GM12878 (cell line): ENCODE data around the gene PRCC. TPM values are rescaled to one million over a fixed set of nuclear protein-coding genes. Genes with fewer than 3 reads are reported as not detected.

Source experiments
- ATAC-seq: fragments of 200-7000 bp; cut with Tn5 transposase; 3 replicates; pipeline ENCODE4 v1.9.1; 2020; ENCODE audit warnings: mild to moderate bottlenecking, moderate library complexity
- BruUV-seq: library from RNA; stranded (reverse); fragments of 400-500 nt; replicated peaks from 2 replicates; lab custom pipeline; 2021; lab: Mats Ljungman, UMichigan
- CTCF ChIA-PET: fragments of 300-600 bp; sonication (Branson Sonifier 250); formaldehyde crosslinking; extraction: SDS; loops from one replicate; lab custom pipeline; 2021; ENCODE audit warnings: inconsistent platforms; lab: Yijun Ruan, JAX
- POLR2A ChIA-PET: fragments of 350-600 bp; formaldehyde crosslinking; extraction: SDS; loops from one replicate; lab custom pipeline; 2021; ENCODE audit warnings: inconsistent platforms; lab: Charles Lee
- RAD21 ChIA-PET: fragments of 300-600 bp; sonication (Branson Sonifier 250); formaldehyde crosslinking; loops from one replicate; lab custom pipeline; 2023; ENCODE audit warnings: antibody characterized with exemption; ENCODE audit not compliant: unreplicated experiment; lab: Charles Lee
- SMC1A ChIA-PET: fragments of 300-600 bp; sonication (Branson Sonifier 250); formaldehyde crosslinking; loops from one replicate; lab custom pipeline; 2023; ENCODE audit not compliant: unreplicated experiment, uncharacterized antibody; lab: Charles Lee
- DNase-seq: peaks from one replicate; pipeline ENCODE4 v3.0.0-alpha.2; 2011; ENCODE audit warnings: low read depth, low spot score
- FAIRE-seq: peaks from 3 replicates; lab custom pipeline; 2011; peaks lifted over from hg19 to GRCh38; lab: Jason Lieb, UNC
- H2AFZ ChIP-seq: 2 replicates; pipeline ENCODE4 v1.6.0; 2011; ENCODE audit warnings: low read depth, low read length, control low read depth; ENCODE audit not compliant: control insufficient read depth
- H3K27ac ChIP-seq: 2 replicates; pipeline ENCODE4 v1.5.1; 2011; ENCODE audit warnings: control low read depth; ENCODE audit not compliant: control insufficient read depth, insufficient read depth
- H3K27me3 ChIP-seq, 2 experiments: replicated peaks in 1 of 2; 2 replicates each; pipeline versions ENCODE4 v1.6.0 to v1.6.1; 2011; ENCODE audit warnings: low read length in 1 of 2; ENCODE audit not compliant: control insufficient read depth in 2 of 2, insufficient read depth in 2 of 2
- H3K36me3 ChIP-seq, 2 experiments: 2 replicates each; pipeline ENCODE4 v1.5.1; 2011; ENCODE audit warnings: low read length in 1 of 2; ENCODE audit not compliant: control insufficient read depth in 2 of 2, insufficient read depth in 2 of 2
- H3K4me1 ChIP-seq: 2 replicates; pipeline ENCODE4 v1.6.1; 2011; ENCODE audit warnings: mild to moderate bottlenecking, low read length, moderate library complexity, mixed read lengths; ENCODE audit not compliant: control insufficient read depth, insufficient read depth
- H3K4me2 ChIP-seq: 2 replicates; pipeline ENCODE4 v1.6.0; 2011; ENCODE audit warnings: control low read depth; ENCODE audit not compliant: control insufficient read depth, insufficient read depth
- H3K4me3 ChIP-seq: fragments of 200-600 bp; sonication (generic); 2 replicates; pipeline ENCODE4 v1.5.1; 2016
- H3K79me2 ChIP-seq: 2 replicates; pipeline ENCODE4 v1.6.0; 2011; ENCODE audit warnings: low read length; ENCODE audit not compliant: control insufficient read depth, insufficient read depth
- H3K9ac ChIP-seq: 2 replicates; pipeline ENCODE4 v1.8.0; 2011; ENCODE audit warnings: low read length, control low read depth, mixed read lengths; ENCODE audit not compliant: control insufficient read depth, insufficient read depth
- H3K9me3 ChIP-seq: replicated peaks from 3 replicates; pipeline ENCODE4 v1.5.1; 2011; ENCODE audit warnings: mild to moderate bottlenecking, low read length; ENCODE audit not compliant: control insufficient read depth, insufficient read depth
- H4K20me1 ChIP-seq: 2 replicates; pipeline ENCODE4 v1.6.0; 2011; ENCODE audit not compliant: control insufficient read depth, insufficient read depth
- ATF2 ChIP-seq: IDR thresholded peaks from 2 replicates; pipeline ENCODE4 v1.6.1; 2012; ENCODE audit warnings: low read length, inconsistent platforms
- CUX1 ChIP-seq: IDR thresholded peaks from 2 replicates; pipeline ENCODE4 v1.6.1; 2012; ENCODE audit warnings: improper control_type of control experiment, low read depth, low read length; ENCODE audit not compliant: insufficient replicate concordance
- WGBS: methylation state at CpG from one replicate; pipeline ENCODE4 v1.1.6; 2016; ENCODE audit warnings: low lambda C conversion rate; ENCODE audit not compliant: insufficient replicate concordance, insufficient coverage; ENCODE audit errors: missing lambda C conversion rate; 5-methylcytosine and 5-hydroxymethylcytosine counted together
- in situ Hi-C: fragments of 300-500 bp; cut with MboI; formaldehyde crosslinking; loops from 9 replicates; pipeline ENCODE4 v1.14.3; 2018; ENCODE audit warnings: mixed read lengths
- intact Hi-C: fragments of 100-400 bp; cut with micrococcal nuclease; formaldehyde crosslinking; loops from one replicate; pipeline ENCODE4 v1.14.2; 2022; ENCODE audit not compliant: unreplicated experiment
- polyA plus RNA-seq, 11 experiments: library from polyadenylated mRNA; depleted of rRNA in 4 of 11; unstranded in 6 of 11; stranded (reverse) in 5 of 11; fragments of >200 nt; fragmentation: Nextera tagmentation in 4 of 11; fragmentation: Illumina TruSeq in 1 of 11; extraction: Ambion mirVana in 4 of 11; extraction: Trizol in 1 of 11; gene quantifications; 1 replicate in 1 of 11; 2 replicates in 10 of 11; pipeline versions ENCODE4 v1.2.1 to v1.2.3, GENCODE V29; 2011 to 2016; ENCODE audit warnings: inconsistent platforms in 2 of 11, missing spikeins in 2 of 11, low read depth in 1 of 11
- total RNA-seq, 4 experiments: library from RNA; depleted of rRNA in 3 of 4; stranded (reverse); fragments of >200 nt in 3 of 4; fragmentation: Illumina TruSeq in 1 of 4; extraction: Trizol in 1 of 4; gene quantifications; 2 replicates each; pipeline versions ENCODE4 v1.2.1 to v1.2.3, GENCODE V29; 2013 to 2021
- TF ChIP-seq, protein P1 (sequence below): fragments of 450-650 bp; IDR thresholded peaks from 2 replicates; pipeline ENCODE4 v1.6.1; 2016; ENCODE audit warnings: mild to moderate bottlenecking, moderate library complexity, borderline replicate concordance
- TF ChIP-seq, protein P2 (sequence below): IDR thresholded peaks from 2 replicates; pipeline ENCODE4 v1.6.1; 2011; ENCODE audit warnings: mild to moderate bottlenecking, low read depth, low read length, moderate library complexity; ENCODE audit not compliant: insufficient replicate concordance

Gene PRCC
- total and polyA plus RNA-seq, 10 of the 15 experiments (the other 5 are each of a cell fraction or from before 2014, with no cell fraction given), result 23.8 to 132 (median 63.1) TPM

GRCh38 chr1:156744344-156744743, 23.0 kb upstream of the PRCC start (continued):
- TF ChIP-seq, protein P1, sequence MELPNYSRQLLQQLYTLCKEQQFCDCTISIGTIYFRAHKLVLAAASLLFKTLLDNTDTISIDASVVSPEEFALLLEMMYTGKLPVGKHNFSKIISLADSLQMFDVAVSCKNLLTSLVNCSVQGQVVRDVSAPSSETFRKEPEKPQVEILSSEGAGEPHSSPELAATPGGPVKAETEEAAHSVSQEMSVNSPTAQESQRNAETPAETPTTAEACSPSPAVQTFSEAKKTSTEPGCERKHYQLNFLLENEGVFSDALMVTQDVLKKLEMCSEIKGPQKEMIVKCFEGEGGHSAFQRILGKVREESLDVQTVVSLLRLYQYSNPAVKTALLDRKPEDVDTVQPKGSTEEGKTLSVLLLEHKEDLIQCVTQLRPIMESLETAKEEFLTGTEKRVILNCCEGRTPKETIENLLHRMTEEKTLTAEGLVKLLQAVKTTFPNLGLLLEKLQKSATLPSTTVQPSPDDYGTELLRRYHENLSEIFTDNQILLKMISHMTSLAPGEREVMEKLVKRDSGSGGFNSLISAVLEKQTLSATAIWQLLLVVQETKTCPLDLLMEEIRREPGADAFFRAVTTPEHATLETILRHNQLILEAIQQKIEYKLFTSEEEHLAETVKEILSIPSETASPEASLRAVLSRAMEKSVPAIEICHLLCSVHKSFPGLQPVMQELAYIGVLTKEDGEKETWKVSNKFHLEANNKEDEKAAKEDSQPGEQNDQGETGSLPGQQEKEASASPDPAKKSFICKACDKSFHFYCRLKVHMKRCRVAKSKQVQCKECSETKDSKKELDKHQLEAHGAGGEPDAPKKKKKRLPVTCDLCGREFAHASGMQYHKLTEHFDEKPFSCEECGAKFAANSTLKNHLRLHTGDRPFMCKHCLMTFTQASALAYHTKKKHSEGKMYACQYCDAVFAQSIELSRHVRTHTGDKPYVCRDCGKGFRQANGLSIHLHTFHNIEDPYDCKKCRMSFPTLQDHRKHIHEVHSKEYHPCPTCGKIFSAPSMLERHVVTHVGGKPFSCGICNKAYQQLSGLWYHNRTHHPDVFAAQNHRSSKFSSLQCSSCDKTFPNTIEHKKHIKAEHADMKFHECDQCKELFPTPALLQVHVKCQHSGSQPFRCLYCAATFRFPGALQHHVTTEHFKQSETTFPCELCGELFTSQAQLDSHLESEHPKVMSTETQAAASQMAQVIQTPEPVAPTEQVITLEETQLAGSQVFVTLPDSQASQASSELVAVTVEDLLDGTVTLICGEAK, result no peak
- no peak for TF ChIP-seq ATF2
- TF ChIP-seq, protein P2, sequence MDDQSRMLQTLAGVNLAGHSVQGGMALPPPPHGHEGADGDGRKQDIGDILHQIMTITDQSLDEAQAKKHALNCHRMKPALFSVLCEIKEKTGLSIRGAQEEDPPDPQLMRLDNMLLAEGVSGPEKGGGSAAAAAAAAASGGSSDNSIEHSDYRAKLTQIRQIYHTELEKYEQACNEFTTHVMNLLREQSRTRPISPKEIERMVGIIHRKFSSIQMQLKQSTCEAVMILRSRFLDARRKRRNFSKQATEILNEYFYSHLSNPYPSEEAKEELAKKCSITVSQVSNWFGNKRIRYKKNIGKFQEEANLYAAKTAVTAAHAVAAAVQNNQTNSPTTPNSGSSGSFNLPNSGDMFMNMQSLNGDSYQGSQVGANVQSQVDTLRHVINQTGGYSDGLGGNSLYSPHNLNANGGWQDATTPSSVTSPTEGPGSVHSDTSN, result no peak

DNA sequence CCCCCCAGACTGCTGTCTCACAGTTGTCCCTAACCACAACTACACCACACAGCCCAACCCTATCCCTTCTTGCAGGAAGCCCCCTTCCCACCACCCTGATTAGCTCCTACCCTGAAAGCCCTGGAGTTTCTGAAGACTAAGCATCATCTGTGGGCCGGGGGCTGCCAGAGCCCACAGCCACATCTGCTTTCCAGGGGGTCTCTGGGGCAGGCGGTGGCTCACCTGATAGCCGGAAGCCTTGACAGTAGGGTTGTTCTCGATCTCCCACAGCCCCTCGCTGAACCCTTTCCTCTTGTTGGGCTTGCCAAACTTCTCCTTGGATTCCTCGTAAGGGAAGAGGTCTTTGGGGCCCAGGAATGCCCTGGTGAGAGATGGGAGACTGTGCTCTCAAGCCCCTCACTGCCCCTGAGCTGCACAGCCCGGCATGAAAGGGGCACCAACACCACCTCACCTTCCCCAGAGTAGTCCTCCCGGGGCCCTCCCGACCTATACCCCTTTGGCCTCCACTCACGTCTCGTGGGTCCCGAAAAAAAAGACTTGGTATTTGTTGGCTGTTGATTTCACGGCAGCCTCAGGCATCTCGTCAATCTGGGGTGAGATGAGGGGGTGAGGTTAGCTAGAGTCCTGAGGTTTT, 22.4 kb upstream of the PRCC start:
- ChIA-PET POLR2A (no interaction called here), RAD21 (no interaction called here), CTCF (interaction anchor here (1.4 kb wide), 1 partner anchor 19 kb away, joined by 4 read pairs; no protein-coding TSS in a partner anchor), SMC1A (interaction anchor here (3.5 kb wide), 1 partner anchor 19 kb away, joined by 20 read pairs; no protein-coding TSS in a partner anchor)
- Histone ChIP-seq H2AFZ (no peak overlapping the region), H3K9me3 (no peaks in the 10 kb centered on the region), H3K27ac (no peak overlapping the region), H3K79me2 (peaks cover 60% of the 10 kb centered on the region), H3K4me3 (no peak overlapping the region), H3K4me1 (peaks cover 20% of the 10 kb centered on the region), H3K27me3 (no peaks in the 10 kb centered on the region), H3K4me2 (no peak overlapping the region), H4K20me1 (no peaks in the 10 kb centered on the region), H3K36me3 (peaks cover 22 to 23% of the 10 kb centered on the region in 2 experiments), H3K9ac (no peak overlapping the region)
- no peak for DNase-seq
- WGBS, result 83% methylated on average over 13 of the region's 14 CpGs
- no TSS peak for BruUV-seq
- TF ChIP-seq, protein P2, result no peak
- TF ChIP-seq CUX1, result no peak
- no peak for ATAC-seq
- no peak for FAIRE-seq
- intact Hi-C loops (loop anchor here (10.0 kb wide), 1 partner anchor 240 kb away; the partner anchor contains the start of gene MEF2D), in situ Hi-C loops (no loop called here)
